GM18511 (cell line): ENCODE data around the gene TMEM207.
"Not testable (repeated sequence)": the region's sequence is repeated elsewhere in the genome, so short reads cannot be mapped to it uniquely, and the experiment has no call there.

Experiments
- ATAC-seq: cut with Tn5 transposase; IDR thresholded peaks from one replicate; pipeline ENCODE4 v1.9.1; 2021; ENCODE audit warnings: mild to moderate bottlenecking, moderate library complexity; ENCODE audit not compliant: unreplicated experiment

The TMEM207 gene

DNA sequence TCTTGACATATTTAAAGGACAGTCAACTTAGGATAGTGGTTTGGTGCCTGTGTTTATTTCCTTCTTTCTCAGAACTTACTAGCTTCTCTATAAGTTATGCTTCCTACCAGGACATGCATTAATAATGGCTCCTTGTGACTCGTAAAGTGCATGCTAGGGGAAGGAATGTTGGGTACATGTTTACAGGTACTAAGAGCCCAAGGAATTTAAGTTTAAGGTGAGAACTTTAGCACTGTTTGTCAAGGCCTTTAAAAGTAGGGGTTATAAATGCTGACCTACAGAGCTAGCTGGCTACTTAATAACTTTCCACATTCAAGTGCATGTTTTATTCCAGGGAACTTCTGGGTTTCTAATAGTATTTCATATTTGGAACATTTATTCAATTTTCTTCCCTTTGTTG is at the start of gene TMEM207:
TSS of gene TMEM207 (minus strand) at position 101 of the 400 bp plus-strand sequence. CDS start at position 9, 92 bp downstream.
- no peak for ATAC-seq

DNA sequence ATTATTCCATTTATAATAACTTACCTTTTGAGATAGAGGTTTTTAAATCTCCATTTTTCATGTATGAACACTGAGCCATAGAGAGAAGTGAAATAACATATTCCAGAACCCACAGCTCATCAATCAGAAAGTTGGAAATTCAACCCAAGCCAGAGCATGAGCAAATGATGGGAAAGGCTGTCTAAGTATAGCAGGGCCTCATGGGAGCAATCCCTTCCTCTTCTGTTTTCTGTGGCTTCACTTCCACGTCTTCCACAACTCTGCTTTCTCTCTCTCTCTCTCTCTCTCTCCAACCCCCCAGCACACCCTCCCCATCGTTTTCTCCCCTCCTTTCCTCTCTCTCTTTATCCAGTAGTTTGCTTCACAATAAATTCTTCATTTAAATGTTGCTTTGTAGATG is 49.4 kb upstream of the TMEM207 start:
- ATAC-seq: no peak

DNA sequence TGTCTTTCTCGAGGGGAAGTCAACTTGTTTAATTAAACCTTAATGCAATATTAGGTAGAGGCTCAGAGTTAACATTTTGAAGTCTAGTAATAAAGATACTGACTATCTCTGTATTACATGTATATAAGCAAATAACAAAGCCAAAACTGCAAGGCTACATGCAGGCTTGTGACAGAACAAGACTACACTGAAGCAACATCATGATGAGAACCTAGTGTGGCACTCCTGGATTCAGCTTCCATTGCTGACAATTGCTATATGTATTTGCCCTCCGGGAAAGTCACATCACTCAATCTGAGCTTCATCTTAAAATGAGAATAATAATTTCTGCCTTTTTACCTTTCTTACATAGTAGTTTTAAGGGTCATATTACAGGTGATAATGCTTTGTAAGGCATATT is 48.6 kb upstream of the TMEM207 start:
- no peak for ATAC-seq

DNA sequence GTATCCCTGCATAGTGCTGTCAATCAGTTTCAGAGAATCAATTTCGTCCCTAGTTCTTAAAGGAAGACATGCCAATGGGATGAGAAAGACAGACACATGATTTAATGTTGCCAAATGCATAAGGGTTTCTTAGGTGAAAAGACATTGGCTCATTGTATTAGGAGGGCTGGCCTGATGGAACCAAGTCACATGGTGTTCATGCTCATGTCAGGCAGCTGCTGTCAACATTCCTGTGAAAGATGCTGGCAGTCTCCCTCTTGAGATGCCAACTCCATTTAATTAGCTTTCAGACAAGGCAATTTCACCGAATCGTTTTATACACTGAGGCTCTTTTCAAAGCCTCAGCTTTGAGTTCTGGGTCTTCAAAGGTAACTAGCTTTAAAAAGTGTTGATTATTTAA is 48.1 kb upstream of the TMEM207 start:
- ATAC-seq: no peak

DNA sequence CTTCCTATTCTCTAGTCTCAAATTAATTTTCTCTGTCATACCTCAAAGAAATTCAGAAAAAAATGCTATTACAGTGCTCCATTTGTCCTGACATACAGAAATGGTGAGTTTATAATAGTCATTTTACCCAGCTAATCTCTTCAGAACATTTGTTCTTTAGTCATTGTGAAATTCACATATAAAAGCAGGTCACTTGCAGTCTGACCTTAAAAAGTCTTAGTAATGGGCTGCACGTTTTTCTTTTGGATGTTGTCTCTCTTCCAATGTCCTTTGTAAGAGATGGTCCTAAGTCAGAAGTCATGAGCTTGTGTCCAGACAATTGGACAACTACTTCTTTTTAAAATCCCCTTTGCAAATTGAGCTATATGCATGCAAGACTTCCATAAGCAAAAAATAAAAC is 47.2 kb upstream of the TMEM207 start:
- ATAC-seq: no peak

DNA sequence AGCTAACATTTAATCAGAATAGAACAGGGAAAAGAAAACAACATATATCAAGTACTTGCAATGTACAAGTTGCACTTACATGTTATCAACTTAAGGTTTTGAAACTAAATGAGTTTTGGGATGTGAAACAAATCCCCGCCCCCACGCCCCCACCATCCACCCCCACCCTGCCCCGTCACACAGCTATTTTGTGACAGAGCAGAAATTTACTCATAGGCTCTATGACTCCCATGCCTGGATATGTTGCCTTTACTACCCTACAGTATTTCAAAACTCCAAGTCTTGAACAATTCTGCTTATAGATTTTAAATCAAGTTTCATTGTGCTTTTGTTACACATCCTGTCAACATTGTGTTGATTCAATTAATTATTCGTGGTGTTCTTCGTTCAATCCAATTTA is 46.1 kb upstream of the TMEM207 start:
- ATAC-seq: no peak

DNA sequence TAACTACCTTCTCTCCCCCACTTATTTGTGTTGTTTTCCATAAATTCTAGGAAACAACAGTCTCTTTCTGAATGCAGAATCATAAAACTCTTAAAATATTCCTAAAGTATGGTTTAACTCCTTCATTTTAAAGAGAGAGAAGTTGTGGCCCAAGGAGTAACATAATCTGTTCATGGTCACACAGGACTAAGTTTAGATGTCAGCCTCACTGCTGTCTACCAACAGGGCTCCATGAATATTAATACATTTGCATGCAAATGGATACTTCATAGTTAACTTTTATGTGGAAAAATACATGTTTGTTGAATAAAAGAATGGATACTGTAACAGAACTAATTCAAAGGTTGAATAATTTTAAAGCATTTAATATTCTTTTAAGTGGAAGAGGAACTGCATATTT is 45.7 kb upstream of the TMEM207 start:
- no peak for ATAC-seq

DNA sequence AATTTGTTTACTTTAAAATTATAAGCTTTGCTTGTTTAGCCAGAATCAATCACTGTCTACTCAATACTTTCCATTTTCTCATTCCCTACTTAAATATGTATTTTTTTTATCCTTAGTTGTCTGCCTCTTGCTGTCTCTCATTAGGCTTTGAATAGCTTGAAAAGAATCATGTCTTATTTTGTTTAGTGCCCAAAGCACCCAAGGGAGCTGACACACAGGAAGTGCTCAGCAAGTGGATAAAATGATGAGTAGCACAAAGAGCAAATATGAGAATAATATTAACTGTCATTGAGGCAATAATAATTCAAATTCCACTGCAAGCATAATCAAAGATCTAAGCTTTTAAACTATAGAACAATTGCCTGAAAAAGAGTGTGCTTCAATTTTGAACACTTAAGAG is 45.2 kb upstream of the TMEM207 start:
- ATAC-seq: no peak

DNA sequence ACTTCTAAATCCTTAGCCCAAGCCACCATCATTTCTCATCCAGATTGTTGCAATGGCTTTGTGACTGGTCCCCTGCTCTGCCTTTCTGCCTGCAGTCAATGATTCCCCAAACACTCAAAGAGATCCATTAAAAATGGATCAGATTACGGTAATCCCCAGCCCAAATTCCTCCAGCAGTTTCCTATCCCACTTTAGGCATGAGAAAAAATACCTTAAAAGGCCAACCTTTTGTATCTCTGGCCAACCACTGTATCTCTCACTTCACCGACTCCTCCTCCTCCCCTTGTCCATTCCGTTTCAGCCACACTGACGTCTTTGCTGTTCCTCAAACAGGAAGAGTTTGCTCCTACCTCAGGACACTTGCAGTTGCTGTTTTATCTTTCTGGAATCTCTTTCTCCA is 43.3 kb upstream of the TMEM207 start:
- ATAC-seq: no peak

DNA sequence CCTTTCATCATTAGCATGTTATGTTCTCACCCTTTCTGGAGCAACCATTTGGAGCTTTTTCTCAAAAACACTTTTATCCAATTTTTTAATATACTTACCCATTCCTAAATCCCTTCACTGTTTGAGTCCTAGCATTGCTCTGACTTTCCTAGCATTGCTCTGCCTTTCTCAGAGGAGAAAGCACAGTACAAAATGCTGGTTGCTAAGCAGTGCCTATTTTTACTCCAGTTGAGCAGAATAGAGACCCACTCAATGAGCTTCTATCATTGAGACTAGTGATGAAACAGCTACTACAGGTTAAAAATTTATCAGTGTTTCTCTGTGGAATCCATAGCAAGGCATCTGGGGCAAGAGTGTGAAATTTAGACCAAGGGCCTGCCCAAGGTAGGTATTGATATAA is 42.4 kb upstream of the TMEM207 start:
- ATAC-seq: no peak

DNA sequence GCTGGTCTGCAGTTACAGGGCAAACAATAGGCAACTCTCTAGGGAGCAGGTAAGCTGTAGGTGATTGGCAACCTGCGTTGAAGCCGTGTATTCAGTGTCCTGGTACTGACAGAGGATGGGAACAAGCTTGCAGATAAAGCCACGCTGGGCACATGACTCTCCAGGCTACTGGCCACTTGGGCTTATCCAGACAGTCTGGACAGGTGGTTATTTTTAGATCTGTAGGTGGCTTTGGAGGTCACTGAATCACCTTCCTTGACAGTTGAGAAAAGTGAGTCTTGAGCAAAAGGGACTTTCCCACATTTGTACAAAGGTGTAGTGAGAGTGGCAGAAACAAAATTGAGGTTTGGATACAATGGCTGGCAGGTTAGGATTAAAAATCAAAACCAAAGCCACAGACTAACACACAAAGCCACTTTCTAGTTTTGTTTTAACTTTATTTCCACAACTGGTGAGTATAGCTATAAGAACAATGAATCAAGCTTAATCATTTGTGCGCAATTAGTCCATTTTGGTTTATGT is 41.9 kb upstream of the TMEM207 start:
- ATAC-seq: no peak

DNA sequence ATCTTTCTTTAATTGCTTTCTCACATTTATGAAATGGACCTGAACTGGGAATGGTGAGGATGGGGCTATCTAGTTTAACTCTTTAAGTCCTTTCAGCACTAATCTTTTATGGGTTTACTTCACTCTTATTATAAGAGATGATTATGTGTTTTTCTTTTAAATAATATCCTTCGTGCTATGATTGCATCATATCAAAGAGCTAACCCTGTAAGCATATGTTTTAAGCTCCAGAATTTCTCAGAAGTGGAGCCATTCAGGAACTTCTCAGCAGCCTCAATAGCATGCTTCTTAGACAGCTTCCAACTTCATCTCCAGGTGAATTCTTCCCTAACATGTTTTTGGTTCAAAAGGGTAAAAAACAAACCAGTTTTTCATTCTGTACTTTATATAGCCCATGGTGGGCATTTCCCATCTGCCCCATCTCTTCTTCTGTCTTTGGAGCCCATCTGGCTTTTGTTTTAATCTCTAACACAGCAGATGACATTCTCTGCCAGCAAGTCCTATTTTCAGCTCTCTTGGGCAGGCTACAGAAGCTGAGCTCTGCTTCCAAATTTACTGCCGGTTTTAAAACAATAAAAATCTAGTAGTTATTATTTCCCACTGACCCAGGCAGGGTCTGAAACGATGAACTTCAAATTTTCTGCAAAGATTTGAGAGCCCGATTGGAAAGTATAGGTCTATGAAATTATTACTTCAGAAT is 37.4 kb upstream of the TMEM207 start:
- no peak for ATAC-seq

DNA sequence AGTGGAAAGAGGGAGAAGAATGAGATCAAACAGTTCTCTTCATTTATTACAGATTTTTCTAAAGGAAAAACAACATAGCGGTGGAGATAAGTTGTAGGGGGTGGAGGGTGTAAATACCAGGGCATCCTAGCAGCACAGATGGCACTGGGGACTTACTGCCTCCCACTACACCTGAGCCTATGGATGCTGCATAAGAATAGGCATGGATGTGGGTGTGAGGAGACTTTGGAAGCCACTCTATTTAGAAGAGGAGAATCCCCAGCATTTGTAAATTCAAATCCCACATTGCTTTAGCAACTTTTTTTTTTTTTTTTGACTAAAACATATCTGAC is 36.8 kb upstream of the TMEM207 start:
- no peak for ATAC-seq

DNA sequence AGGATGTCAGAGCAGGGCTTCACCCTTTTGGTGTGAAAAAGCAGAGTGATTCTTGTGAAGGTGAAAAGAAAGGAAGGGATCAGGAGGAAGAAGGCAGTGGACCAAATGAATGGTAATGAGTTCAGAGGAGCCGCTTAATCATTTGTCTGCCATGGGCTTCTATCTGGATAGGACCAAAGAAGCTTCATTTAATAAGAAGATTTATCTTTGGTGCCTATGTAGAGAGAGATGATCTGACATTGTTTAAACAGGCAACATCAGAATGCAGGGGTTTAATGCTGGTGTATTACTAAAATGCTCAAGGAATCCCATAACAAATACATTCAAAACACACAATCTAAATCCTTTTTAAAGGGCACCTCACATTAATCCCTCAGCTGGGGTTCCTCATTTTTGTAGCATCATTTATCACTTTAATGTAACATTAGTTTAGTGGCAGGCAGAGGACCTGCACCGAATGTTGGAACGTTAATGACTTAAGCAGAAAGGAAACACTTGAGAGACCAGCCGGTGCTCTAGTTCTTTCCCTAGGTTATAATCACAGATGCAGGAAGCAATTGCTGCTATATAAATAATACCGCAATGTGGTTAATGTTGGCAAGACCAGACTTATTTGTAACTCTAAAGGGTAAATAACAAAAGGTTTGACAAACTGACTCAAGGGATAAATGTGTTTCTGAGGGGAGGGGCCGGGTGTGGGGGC is 36.3 kb upstream of the TMEM207 start:
- ATAC-seq: no peak

DNA sequence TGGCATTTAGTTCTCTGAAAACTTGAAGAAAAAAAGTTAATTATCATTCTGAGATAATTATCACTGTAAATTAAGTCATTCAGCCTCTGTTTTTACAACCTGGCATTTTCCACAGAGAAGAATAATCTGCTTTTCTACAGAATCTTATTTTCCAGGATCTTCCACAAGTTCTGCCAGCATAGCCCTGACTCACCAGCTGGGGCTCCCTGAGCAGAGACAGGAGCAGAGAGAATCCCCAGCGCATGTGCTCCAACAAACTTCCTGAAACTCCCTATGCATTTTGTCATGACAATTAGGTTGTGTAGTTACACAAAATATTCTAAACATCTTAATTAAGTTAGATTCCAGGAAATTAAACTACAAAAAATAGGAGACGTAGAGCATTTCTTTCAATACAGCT is 32.1 kb upstream of the TMEM207 start:
- ATAC-seq: no peak

DNA sequence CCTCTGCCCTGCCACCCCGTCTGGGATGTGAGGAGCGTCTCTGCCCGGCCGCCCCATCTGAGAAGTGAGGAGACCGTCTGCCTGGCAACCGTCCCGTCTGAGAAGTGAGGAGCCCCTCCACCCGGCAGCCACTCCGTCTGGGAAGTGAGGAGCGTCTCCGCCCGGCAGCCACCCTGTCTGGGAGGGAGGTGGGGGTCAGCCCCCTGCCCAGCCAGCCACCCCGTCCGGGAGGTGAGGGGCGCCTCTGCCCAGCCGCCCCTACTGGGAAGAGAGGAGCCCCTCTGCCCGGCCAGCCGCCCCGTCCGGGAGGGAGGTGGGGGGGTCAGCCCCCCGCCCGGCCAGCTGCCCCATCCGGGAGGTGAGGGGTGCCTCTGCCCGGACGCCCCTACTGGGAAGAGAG is 23.6 kb upstream of the TMEM207 start:
- ATAC-seq: not testable (repeated sequence)

DNA sequence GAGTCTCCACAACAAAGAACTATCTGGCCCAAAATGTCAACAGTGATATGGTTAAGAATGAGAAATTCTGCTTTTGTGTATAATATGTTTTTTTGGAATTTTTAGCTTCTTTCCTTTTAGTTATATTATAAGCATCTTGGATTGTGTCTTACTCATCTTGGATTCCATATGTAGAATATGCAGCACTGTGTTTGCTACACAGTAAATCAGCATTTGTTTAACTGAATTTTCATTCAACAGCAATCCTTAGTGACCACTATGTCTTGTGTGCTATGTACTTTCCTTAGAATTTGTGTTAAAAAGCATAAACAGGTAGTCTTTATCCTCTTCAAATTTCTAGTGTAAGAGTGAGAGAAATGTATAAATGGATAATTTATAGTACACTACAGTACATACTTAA is 18.2 kb upstream of the TMEM207 start:
- ATAC-seq: no peak

DNA sequence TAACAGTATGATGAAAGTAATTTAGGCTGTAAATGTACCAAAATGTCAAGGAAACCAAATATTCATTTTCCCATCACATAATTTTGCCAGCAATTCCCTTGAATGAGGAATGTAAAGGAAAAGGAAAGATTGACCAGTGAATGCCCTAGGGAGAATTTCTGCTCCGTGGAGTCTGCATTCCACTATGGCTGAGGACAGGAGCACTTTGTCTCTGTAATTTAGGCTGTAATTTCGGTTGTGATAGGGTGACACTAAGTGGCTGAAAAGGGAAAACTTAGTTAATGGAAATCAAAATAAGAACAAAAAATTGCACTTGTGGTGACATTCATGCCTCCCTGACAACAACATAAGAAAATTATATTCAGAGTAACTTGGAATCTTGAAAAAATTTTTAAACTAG is 8.3 kb upstream of the TMEM207 start:
- no peak for ATAC-seq

DNA sequence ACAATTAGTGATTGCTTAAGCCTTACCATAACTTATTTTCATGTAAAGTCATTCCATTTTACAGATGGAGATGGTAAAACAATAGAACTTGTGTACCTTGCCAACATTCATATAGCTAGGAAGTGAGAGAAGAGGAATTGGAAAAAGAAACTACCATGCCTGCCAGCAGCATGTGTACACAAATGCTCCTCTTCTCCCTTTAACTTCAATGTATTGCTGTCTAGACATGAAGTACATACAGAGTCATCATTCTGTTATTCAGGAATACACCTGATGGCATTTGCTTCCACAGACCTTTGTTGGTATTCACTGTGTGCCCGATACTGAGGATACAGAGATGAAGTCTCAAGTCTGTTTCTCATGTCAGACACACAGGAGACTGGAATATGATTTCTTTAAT is 7.1 kb upstream of the TMEM207 start:
- no peak for ATAC-seq

DNA sequence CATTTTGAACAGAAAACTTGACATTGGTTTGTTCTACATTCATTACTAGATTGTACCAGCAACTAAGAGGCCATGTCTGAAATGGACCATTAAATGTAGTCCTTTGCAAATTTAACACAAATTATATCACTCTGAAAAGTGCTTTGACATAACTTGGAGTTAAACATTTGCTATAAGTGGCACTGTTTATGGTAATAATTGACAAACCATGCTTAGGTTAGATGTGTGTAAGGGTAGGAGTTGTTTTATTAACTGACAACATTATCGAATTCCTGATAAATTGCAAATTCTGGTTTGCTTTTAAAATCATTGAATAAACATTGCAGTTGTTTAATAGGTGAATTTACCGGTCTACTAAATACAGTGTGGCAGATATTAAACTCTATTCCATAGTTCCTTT is 6.1 kb upstream of the TMEM207 start:
- no peak for ATAC-seq

DNA sequence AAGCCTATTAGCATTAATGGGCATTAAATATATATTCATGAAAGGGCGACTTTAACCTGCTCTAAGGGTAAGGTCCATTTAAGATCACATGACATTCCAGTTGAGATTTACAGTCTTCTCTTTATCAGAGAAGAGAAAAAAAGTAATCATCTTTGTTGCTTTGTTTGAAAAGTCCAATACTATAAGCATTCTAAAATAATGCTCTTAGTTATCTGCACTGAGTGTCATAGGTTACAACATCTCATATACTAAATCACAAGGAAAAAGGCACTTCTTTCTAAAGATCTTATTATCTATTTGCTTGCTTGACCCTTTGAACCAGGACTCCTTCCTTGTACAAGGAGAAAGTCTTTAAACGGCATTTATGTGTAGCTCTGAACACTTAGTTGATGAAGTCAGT is 1.4 kb downstream of the TMEM207 start:
- ATAC-seq: no peak

DNA sequence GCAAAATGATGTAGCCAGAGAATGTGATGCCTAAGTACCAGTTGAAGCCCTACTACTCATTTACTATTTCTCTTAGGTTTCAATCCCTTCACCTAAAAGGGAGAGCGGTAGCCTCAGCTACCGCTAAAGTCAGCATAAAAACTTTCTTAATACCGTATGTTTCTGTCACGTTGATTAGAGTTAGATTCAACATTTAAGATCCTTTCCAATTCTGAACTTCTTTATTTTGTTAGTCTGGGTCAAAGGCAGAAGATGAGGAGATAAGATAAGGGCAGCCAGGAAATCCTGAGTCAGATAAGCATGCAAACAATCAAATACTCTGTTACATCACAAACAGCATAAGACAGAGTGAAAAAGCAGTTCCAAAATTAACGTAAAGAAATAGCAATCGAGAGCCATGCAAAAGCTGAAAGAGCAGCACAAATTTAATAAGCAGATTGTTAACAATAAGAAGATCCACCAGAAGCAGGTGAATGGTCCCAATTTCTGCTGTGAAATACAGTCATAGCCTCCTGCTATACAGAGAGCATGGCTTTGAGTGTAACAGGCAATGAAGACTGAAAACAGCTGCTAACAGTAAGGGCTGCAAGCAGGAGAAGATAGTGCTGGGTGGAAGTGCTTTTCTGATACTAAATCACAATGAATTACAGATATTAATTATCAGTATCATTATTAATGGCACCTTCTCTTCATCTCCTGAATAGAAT is 3.0 kb downstream of the TMEM207 start:
- ATAC-seq: no peak
